K562 (cell line): ENCODE measurements around the gene SYTL5. TPM values are rescaled to one million over a fixed set of nuclear protein-coding genes. Genes with fewer than 3 reads are reported as not detected.

ENCODE experiments used
- ATAC-seq: fragments of 200-7000 bp; cut with Tn5 transposase; 3 replicates; pipeline ENCODE4 v1.9.1; 2020; ENCODE audit warnings: moderate library complexity
- BruUV-seq: library from RNA; stranded (reverse); fragments of 400-500 nt; replicated peaks from 2 replicates; lab custom pipeline; 2021; lab: Mats Ljungman, UMichigan
- CTCF ChIA-PET: fragments of 300-600 bp; formaldehyde crosslinking; extraction: SDS; loops from one replicate; lab custom pipeline; 2021; ENCODE audit warnings: low intra/inter-chr PET ratio; lab: Yijun Ruan, JAX
- POLR2A ChIA-PET: fragments of 300-600, 350-650 bp; sonication (Branson Sonifier 250); formaldehyde crosslinking; extraction: SDS; loops from one replicate; lab custom pipeline; 2021; ENCODE audit warnings: antibody characterized with exemption, inconsistent platforms; lab: Yijun Ruan, JAX
- DNase-seq, 4 experiments: peaks; one replicate each; pipeline versions ENCODE4 v3.0.0 to v3.0.0-alpha.2; 2011 to 2018; ENCODE audit warnings: low spot score in 3 of 4, mixed read lengths in 3 of 4; ENCODE audit errors: extremely low read depth in 1 of 4
- FAIRE-seq: peaks from 2 replicates; lab custom pipeline; 2011; peaks lifted over from hg19 to GRCh38; lab: Jason Lieb, UNC
- H2AFZ ChIP-seq: 2 replicates; pipeline ENCODE4 v1.6.0; 2011; ENCODE audit warnings: low read depth, low read length, control low read depth, inconsistent platforms
- H3K27ac ChIP-seq: fragments of 200-600 bp; 3 replicates; pipeline ENCODE4 v1.8.0; 2011; ENCODE audit warnings: low read depth, mild to moderate bottlenecking, control low read depth, inconsistent platforms, low read length, moderate library complexity, mixed read lengths; ENCODE audit errors: extremely low read depth
- H3K27me3 ChIP-seq, 2 experiments: fragments of 300-600 bp in 1 of 2; 2 replicates in 1 of 2; 3 replicates in 1 of 2; pipeline versions ENCODE4 v1.6.0 to v1.8.0; 2011; ENCODE audit warnings: inconsistent platforms in 2 of 2, low read length in 2 of 2, mild to moderate bottlenecking in 1 of 2, mixed read lengths in 1 of 2, moderate library complexity in 1 of 2; ENCODE audit not compliant: control insufficient read depth in 2 of 2, insufficient read depth in 2 of 2
- H3K36me3 ChIP-seq: fragments of 300-600 bp; 3 replicates; pipeline ENCODE4 v1.8.0; 2011; ENCODE audit warnings: mild to moderate bottlenecking, low read length, inconsistent platforms; ENCODE audit not compliant: control insufficient read depth, insufficient read depth
- H3K4me1 ChIP-seq, 2 experiments: fragments of 200-600 bp in 1 of 2; replicated peaks in 1 of 2; 2 replicates in 1 of 2; 3 replicates in 1 of 2; pipeline versions ENCODE4 v1.5.1 to v1.8.0; 2011; ENCODE audit warnings: inconsistent platforms in 2 of 2, low read length in 2 of 2, mild to moderate bottlenecking in 1 of 2, mixed read lengths in 1 of 2, moderate library complexity in 1 of 2; ENCODE audit not compliant: control insufficient read depth in 2 of 2, insufficient read depth in 2 of 2
- H3K4me2 ChIP-seq: 2 replicates; pipeline ENCODE4 v1.6.1; 2011; ENCODE audit warnings: low read length, control low read depth, inconsistent platforms, mixed read lengths; ENCODE audit not compliant: insufficient read depth
- H3K4me3 ChIP-seq: fragments of 200-600 bp; sonication (generic), shearing (Covaris generic); 2 replicates; pipeline ENCODE4 v1.5.1; 2016; ENCODE audit warnings: control low read depth, inconsistent platforms
- H3K79me2 ChIP-seq: fragments of 200-600 bp; 3 replicates; pipeline ENCODE4 v1.8.0; 2011; ENCODE audit warnings: low read length, inconsistent platforms; ENCODE audit not compliant: control insufficient read depth, insufficient read depth
- H3K9ac ChIP-seq, 2 experiments: 2 replicates each; pipeline versions ENCODE4 v1.6.0 to v1.6.1; 2011; ENCODE audit warnings: low read depth in 2 of 2, low read length in 2 of 2, control low read depth in 1 of 2, inconsistent platforms in 1 of 2, mild to moderate bottlenecking in 1 of 2, mixed read lengths in 1 of 2; ENCODE audit not compliant: insufficient read depth in 1 of 2
- H3K9me1 ChIP-seq: one replicate; pipeline ENCODE4 v1.6.0; 2011; ENCODE audit warnings: inconsistent platforms, mild to moderate bottlenecking, low read length, moderate library complexity; ENCODE audit not compliant: control insufficient read depth, insufficient read depth
- H3K9me3 ChIP-seq: replicated peaks from 2 replicates; pipeline ENCODE4 v1.5.1; 2011; ENCODE audit warnings: low read depth, low read length, inconsistent platforms; ENCODE audit not compliant: control insufficient read depth, insufficient read depth
- H4K20me1 ChIP-seq: replicated peaks from 2 replicates; pipeline ENCODE4 v1.6.1; 2011; ENCODE audit warnings: low read length, inconsistent platforms, mixed read lengths; ENCODE audit not compliant: control insufficient read depth, insufficient read depth
- DEAF1 ChIP-seq: fragments of 450-650 bp; formaldehyde crosslinking; IDR thresholded peaks from 2 replicates; pipeline ENCODE4 v1.4.0; 2020; ENCODE audit warnings: mild to moderate bottlenecking, moderate library complexity
- FOSL1 ChIP-seq: fragments of 200-800 bp; sonication (Bioruptor generic); conservative IDR thresholded peaks from 2 replicates; pipeline ENCODE4 v1.6.1; 2016; ENCODE audit warnings: missing genetic modification characterization, missing compliant biosample characterization
- RAD21 ChIP-seq, 2 experiments: fragments of 250-450 bp in 1 of 2; fragments of 450-650 bp in 1 of 2; sonication (Bioruptor Pico) in 1 of 2; formaldehyde crosslinking in 1 of 2; IDR thresholded peaks in 1 of 2; conservative IDR thresholded peaks in 1 of 2; 2 replicates each; pipeline versions ENCODE4 v1.4.0 to v1.8.0; 2020 to 2022; ENCODE audit warnings: mild to moderate bottlenecking in 2 of 2, moderate library complexity in 1 of 2
- RBM15 ChIP-seq: fragments of 200-400 bp; formaldehyde crosslinking; IDR thresholded peaks from 2 replicates; pipeline ENCODE4 v1.6.1; 2018; ENCODE audit warnings: mild to moderate bottlenecking, low read length, moderate library complexity; ENCODE audit not compliant: insufficient read depth
- RNF2 ChIP-seq: sonication (generic); IDR thresholded peaks from 2 replicates; pipeline ENCODE4 v1.6.1; 2016
- SMC3 ChIP-seq: conservative IDR thresholded peaks from 2 replicates; pipeline ENCODE4 v1.6.1; 2011; ENCODE audit warnings: low read depth, low read length, improper control_type of control experiment; ENCODE audit not compliant: insufficient read depth
- ZNF146 ChIP-seq: IDR thresholded peaks from one replicate; pipeline ENCODE4 v1.6.1; 2018; ENCODE audit warnings: missing compliant biosample characterization; ENCODE audit not compliant: unreplicated experiment
- WGBS: fragments of 100-300 bp; shearing (Covaris generic); methylation state at CpG from one replicate; pipeline ENCODE4 v1.1.6; 2016; ENCODE audit warnings: low coverage, mixed read lengths; ENCODE audit not compliant: insufficient coverage; ENCODE audit errors: missing lambda C conversion rate; 5-methylcytosine and 5-hydroxymethylcytosine counted together
- in situ Hi-C: fragments of 300-500 bp; cut with MboI; formaldehyde crosslinking; loops from 4 replicates; pipeline ENCODE4 v1.15.0; 2018; ENCODE audit warnings: inconsistent platforms, mixed read lengths
- intact Hi-C: fragments of 100-400 bp; cut with micrococcal nuclease; formaldehyde crosslinking; loops from 2 replicates; pipeline ENCODE4 v1.14.2; 2022
- polyA plus RNA-seq, 8 experiments: library from polyadenylated mRNA; depleted of rRNA in 4 of 8; stranded (reverse) in 5 of 8; unstranded in 3 of 8; fragments of >200 nt; fragmentation: Nextera tagmentation in 2 of 8; fragmentation: Illumina TruSeq in 1 of 8; extraction: Ambion mirVana in 2 of 8; extraction: Trizol in 1 of 8; gene quantifications; 2 replicates each; pipeline versions ENCODE4 v1.2.1 to v1.2.3, GENCODE V29; 2011 to 2014; ENCODE audit warnings: inconsistent platforms in 1 of 8, missing spikeins in 1 of 8
- total RNA-seq, 7 experiments: library from RNA; depleted of rRNA in 6 of 7; stranded (reverse); fragments of >200 nt in 6 of 7; fragmentation: Illumina TruSeq in 2 of 7; extraction: Trizol in 2 of 7; gene quantifications; 2 replicates each; pipeline versions ENCODE4 v1.2.1 to v1.2.3, GENCODE V29; 2011 to 2021; ENCODE audit warnings: low replicate concordance in 1 of 7
- TF ChIP-seq, protein P1 (sequence below), 3 experiments: IDR thresholded peaks in 2 of 3; conservative IDR thresholded peaks in 1 of 3; 2 replicates each; pipeline ENCODE4 v1.5.1; 2011 to 2012; ENCODE audit warnings: low read length in 3 of 3, mild to moderate bottlenecking in 3 of 3, control low read depth in 2 of 3, improper control_type of control experiment in 1 of 3, inconsistent platforms in 1 of 3, low read depth in 1 of 3, mixed read lengths in 1 of 3, moderate library complexity in 1 of 3; ENCODE audit not compliant: insufficient read depth in 2 of 3

Gene SYTL5
- total and polyA plus RNA-seq, 9 of the 15 experiments (the other 6 are each of a cell fraction or from before 2014, with no cell fraction given) = 0.01 to 0.25 (median 0.09) TPM

- ChIA-PET CTCF (interaction anchor here (1.0 kb wide), 1 partner anchor 378 kb away, joined by 3 read pairs; no protein-coding TSS in a partner anchor), POLR2A (interaction anchor here (0.6 kb wide), 1 partner anchor 27 kb away, joined by 3 read pairs; no protein-coding TSS in a partner anchor)
- intact Hi-C loops (loop anchor here (1.0 kb wide), 2 partner anchors 90 to 240 kb away; no protein-coding TSS in a partner anchor), in situ Hi-C loops (loop anchor here (25.0 kb wide), 2 partner anchors 429 to 654 kb away; no protein-coding TSS in a partner anchor)
- Histone ChIP-seq H3K4me1 (no peaks in the 10 kb centered on the region; a peak in 1 of 5 replicates), H3K4me3 (no peak overlapping the region), H3K9me1 (no peaks in the 10 kb centered on the region), H3K27me3 (no peaks in the 10 kb centered on the region; a peak in 1 of 5 replicates), H3K79me2 (no peaks in the 10 kb centered on the region), H4K20me1 (no peaks in the 10 kb centered on the region), H3K36me3 (no peaks in the 10 kb centered on the region), H3K4me2 (no peak overlapping the region), H3K27ac (no peak overlapping the region), H2AFZ (no peak overlapping the region), H3K9ac (no peak overlapping the region), H3K9me3 (no peaks in the 10 kb centered on the region)
- no TSS peak for BruUV-seq
- DNase-seq (peak; percentile 7 to 34 (median 11)), FAIRE-seq (no peak), ATAC-seq (no peak)
- WGBS = 11% methylated on average over 2 of the region's 2 CpGs
- TF ChIP-seq, protein P1, sequence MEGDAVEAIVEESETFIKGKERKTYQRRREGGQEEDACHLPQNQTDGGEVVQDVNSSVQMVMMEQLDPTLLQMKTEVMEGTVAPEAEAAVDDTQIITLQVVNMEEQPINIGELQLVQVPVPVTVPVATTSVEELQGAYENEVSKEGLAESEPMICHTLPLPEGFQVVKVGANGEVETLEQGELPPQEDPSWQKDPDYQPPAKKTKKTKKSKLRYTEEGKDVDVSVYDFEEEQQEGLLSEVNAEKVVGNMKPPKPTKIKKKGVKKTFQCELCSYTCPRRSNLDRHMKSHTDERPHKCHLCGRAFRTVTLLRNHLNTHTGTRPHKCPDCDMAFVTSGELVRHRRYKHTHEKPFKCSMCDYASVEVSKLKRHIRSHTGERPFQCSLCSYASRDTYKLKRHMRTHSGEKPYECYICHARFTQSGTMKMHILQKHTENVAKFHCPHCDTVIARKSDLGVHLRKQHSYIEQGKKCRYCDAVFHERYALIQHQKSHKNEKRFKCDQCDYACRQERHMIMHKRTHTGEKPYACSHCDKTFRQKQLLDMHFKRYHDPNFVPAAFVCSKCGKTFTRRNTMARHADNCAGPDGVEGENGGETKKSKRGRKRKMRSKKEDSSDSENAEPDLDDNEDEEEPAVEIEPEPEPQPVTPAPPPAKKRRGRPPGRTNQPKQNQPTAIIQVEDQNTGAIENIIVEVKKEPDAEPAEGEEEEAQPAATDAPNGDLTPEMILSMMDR (IDR thresholded peaks at IDR 0.05 in 2 of 3, conservative IDR thresholded peaks at IDR 0.05 in 1 of 3; ENCODE audit: insufficient read depth in 2 of 3, low read depth in 1 of 3, low read length in 3 of 3) = peak in 2 of 3 experiments; percentile 34 to 61; a peak in 3 of 6 replicates
- TF ChIP-seq ZNF146 (no peak), RAD21 (CRISPR knock-in tag; conservative IDR thresholded peaks at IDR 0.05 in 1 of 2, IDR thresholded peaks at IDR 0.05 in 1 of 2) (peak; percentile 59 to 75), RBM15 (no peak), FOSL1 (tag) (0 out of 2 replicates have a peak, but pooled peaks have one; percentile 26), SMC3 (peak; percentile 21; the same call in 1 of the 2 replicates), RNF2 (no peak), DEAF1 (peak; percentile 31; the same call in 1 of the 2 replicates)
Observed at GRCh38 chrX:38166478-38167083, 160.2 kb downstream of the SYTL5 start.
